Stimulated activated CD4-positive, alpha-beta T cell treated with anti-CD3 and anti-CD28 coated beads, Interleukin-1b, Interleukin-23, amount 100 ng/mL, for 4 hours (primary cell): ENCODE data around the gene TRPV6.
A peak's percentile ranks its signal among the peaks of the same experiment; 100 is the strongest.

Experiments
- DNase-seq, 2 donors: peaks; one replicate each; pipeline ENCODE4 v3.0.0-alpha.2; 2020; ENCODE audit warnings: low read depth in 2 of 2

Gene TRPV6

DNA sequence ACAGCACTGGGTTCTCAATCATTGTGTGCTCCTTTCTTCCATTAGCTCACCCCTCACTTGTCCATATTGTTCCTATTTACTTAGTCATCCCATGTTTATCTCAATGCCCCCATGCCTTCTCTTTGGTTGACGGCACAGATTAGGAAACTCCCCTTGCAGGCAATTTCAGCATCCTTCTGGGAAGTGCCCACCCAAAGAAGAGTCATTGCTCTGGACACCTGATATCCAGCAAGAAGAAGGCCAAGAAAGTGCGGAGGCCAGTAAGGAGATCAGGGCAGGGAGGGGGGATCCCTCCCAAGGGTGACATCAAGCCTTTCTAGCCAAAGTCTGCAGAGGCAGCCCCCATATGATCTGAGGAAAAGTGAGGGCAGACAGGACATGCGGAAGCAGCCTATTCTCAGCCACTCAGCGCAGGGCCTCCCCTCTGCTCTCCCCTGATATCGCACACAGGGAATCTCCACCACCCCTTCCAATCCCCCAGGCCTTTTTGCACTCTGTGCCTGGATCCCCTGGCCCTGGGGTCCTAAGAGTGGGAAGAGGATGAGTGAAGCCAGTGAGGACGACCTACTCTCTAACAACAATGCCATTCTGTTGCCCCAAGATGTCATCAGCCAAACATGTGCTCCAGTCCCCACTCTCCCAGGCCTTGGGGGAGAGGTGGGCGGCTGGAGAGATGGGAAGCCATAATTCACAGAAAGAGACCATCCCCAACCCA is 1.8 kb downstream of the TRPV6 start:
- DNase-seq = no peak

DNA sequence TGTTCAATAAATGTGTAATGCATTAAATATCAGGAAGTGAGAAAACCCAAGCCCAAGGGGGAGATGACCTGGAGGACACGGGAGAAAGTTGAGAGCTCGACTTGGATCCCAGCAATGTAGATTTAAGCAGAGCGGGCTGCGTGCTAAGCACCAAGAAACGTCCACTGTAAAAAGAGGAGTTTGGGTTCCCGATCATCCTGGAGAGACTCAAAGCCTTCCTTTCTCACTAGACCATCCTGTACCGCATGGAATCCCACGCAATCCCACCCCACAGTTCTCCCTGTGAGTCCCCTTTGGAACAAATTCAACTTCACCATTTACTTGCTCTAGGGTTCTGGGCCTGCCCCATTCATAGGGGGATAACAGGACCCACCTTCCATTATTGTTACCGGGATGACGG is 2.4 kb downstream of the TRPV6 start:
- no peak for DNase-seq

DNA sequence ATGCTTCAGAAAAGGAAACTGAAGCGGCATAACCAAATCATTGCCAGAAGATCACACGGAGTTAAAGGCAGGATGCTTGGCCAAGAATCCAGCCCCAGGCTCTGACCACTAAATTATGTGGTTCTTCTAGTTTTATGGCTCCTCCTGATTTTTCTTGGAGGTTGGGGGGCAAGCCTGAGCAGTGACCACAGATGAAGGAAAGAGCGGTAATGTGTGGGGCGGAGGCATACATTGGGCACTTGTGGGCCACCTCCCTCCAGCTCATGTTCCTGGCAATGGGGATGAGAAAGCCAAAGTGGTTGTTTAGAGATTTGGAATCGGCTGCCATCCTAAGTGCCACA is 3.2 kb downstream of the TRPV6 start:
- DNase-seq = no peak

DNA sequence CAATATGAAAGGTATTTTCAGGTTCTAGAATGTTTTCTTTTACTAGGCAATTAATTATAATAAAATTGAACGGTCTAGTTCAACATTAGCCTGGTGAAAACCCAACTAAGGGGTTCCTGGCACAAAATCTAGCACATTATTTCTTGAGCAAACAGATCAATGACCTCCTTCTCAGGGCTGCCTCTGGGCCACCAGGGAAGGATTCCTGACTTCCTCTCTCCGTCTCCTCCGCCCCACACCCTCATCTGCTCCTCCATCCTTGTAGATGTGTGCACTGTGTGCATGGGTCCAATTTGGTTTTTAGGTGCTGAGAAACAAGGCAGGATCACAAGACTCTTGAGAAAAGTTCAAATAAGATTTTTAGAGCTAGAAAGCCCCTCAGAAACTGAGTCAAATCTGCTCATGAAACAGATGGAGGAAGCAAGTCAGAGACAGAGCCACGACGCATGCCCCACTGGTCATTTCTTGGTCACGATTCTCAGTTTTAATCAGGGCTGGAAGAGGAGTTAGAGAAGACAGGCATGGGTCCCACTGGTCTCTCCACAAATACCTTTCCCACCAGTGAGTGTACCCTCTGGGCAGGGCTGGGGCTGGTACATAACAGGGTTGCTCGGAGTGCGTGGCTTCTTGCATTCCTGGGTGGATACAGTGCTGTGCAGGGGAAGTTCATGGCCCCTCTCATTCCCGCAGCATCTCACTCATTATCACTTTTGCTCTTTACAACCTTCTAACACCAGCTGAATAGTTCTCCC is 3.8 kb downstream of the TRPV6 start:
- DNase-seq = no peak

DNA sequence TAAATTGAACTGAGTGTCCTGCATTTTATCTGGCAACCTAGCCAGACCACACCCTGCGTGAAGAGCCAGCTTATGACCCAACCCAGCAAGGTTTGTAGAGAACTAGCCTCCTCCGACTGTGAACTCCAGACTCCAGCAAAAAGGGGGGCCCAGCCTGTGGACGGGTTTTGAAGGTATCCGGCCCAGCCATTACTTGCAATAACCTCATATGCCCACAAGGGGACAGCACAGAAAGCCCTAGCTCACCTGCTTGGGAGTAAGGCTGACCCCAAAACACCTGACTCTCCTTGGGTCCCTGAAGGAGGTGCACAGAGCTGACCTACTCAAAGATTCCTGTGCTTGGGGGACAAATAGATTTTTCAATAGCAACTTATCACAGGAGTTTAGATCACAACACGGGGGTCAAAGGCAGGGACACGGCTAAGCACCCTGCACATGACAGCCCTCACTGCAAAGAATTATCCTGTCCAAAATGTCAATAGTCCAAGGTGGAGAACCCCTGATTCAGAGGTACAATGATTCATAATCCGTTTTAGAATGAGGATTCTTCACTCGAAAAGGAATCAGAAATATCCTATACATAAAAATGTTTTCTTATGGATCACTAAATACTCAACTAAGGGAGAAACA is 4.6 kb downstream of the TRPV6 start:
- DNase-seq = peak in 1 of 2 donors; percentile 35

DNA sequence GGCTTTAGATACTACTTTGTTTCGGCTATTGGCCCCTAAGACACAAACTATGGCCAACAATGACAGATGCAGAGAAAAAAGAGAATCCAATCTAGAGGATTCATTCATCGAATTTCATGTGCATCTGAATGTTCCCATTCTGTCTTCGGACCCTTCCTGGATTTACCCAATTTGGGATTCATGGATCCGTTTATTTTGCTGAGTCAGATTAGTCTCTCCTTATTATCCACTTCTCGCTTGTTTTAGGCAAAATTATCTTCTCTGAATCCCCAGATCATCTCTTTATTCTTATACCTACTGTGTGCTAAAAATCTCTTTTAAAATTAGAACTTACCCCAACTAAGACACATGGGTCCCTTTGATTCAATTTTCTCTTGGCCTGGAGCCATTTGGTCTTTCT is 6.5 kb downstream of the TRPV6 start:
- no peak for DNase-seq

DNA sequence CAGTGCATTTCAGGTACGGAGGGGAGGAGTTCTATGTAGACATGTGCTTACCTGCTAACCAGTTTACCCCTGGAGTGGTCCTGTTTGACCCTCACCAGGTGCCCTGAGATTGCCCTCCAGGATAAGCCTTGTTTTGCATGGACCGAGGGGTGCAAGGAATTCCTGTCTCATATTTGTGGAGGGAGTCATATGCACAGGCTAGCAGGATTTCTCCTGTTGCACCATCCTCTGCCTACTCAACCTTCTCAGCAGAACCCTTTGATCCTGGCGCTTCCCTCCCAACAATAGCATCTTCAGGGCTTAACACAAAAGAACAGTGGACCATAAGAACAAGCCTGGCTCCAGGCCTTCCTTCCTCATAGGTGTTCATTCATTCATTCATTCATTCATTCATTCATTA is 7.2 kb downstream of the TRPV6 start:
- no peak for DNase-seq

DNA sequence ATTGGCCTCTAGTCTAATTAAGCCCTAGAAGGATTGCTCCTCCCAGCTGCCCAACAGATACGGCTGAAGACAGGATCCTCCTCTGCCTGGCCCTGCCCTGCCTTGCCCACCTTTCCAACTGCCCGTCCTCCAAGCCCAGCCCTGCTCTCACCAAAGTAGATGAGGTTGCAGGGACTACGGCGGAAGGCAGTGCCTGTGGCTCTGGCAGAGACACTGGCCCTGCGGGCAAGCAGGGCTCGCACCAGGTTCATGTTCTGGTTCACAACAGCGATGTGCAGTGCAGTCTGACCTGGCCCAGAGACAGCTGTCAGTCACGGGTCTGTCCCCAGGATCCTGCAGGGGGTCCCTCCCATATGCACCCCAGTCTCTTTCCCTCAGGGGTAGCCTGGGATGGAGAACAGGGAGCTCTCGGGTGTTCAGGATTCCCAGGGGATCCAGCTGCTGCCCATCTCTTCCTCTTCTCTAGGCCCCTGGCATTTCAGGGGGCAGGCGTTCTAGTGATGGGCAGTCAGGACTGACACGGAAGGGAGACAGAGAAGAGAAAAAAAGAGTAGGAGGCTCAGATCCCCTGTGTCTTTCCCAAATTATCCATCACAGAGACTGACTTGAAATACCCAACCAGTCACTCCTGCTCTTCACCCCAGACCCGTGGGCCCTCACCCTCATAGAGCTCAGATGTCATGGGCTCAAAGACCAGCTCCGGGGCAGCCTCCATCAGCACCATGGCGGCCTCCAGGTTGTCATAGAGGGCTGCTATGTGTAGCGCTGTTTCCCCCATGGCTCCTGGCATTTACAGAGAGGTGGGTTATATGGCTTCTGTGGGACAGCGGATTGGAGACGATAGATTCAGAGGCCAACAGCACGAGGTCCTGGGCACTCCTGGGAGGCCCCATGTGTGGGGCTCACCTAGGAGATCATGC is 8.3 kb downstream of the TRPV6 start:
- DNase-seq = no peak

DNA sequence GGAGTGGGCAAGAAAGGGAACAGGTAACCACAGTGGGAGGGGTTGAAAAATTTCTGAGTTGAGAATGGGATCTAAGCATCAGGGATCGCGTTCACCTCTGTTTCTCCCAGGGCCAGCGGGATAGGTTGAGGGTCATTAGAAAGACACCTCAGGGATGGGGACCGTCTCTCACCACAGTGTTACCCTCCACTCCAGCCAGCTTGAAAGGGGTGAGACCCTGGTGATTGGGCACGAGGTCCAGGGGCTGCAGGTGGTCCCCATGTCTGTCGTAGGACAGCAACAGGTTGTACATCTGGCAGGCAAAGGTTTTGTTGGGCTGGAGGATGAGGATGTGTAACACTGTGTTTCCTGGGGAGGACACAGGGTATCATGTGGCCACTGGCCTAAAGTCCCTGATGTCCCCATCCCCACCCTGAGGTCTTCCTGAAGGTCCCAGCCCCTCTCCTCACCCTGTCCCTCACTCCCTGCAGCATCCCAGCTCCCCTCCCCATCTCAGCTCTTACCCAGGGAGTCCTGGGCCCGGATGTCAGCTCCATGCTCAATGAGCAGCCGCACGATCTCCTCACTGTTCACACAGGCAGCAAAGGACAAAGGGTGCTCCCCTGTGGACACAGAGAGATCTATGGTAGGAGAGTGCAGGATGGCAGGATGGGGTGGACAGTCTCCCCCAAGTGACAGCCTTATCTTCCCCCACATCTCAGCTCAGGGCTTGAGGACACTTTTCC is 9.1 kb downstream of the TRPV6 start:
- no peak for DNase-seq

DNA sequence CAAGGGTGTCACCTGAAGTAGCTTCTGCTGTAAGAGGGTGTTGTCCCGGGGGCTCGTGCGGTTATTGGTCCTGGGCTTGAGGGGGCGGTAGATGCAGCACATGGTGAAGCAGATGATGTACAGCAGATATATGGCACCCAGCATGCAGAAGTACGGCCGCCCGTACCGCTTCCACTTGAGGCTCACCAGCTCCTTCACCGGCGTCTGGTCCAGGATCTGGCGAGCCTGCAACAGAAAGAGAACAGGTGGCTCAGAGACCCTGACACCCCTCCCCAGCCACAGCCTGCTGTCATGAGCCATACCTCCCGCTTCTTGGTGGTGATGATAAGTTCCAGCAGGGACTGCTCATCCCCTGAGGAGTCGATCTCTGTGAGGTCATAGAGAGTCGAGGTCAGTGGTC is 10.1 kb downstream of the TRPV6 start:
- DNase-seq = no peak

DNA sequence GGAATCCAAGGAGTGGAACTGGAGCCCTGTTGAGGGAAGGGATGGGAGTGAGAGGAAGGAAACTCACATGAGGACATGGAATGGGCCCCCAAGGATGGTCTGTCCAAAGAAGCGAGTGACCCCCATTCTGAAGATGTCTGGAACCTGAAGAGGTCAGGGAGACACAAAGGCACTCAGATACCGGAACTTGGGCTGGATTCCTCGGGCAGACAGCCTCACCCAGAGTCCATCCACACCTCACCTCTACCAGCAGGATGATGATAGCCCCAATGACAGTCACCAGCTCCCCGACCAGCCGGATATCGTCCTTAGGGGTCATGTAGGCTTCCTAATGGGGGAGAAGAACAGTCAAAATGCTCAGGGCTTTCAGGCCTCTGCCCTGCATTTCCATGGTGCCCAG is 10.7 kb downstream of the TRPV6 start:
- DNase-seq = no peak

DNA sequence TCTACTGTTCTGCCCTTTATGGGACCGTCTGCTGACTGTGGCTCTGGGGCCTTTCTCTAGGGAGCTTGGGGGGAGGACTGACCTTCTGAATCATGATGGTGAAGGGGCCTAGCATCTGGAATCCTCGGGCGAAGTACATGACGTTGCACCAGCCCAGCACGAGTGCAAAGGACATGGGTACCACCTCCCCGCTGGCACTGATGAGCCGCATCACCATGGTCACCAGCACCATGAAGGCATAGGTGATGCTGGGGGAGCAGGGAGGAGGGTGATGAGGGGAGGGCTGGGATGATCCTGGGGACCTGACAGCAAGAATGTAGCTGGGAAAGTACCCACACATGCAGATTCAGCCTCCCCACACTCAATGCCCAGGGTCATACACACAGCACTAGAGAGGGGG is 11.1 kb downstream of the TRPV6 start:
- no peak for DNase-seq

DNA sequence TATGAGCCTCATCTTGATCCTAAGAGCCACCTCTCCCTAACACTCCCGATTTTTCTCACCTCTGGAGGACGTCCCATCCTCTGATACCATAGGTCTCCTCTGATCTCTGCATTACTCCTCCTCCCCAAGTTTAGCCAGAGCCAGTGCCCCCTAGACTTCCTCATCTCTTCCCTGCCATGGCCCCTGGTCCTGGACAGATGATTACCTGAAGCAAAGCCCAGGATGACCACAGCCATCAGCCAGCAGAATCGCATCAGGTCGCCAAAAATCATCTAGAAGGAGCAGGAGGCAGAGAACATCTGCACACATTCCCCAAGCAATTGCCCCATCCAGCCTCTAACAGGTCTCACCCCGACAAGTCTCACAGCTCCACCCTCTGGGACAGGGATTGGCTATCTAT is 11.7 kb downstream of the TRPV6 start:
- DNase-seq = no peak

DNA sequence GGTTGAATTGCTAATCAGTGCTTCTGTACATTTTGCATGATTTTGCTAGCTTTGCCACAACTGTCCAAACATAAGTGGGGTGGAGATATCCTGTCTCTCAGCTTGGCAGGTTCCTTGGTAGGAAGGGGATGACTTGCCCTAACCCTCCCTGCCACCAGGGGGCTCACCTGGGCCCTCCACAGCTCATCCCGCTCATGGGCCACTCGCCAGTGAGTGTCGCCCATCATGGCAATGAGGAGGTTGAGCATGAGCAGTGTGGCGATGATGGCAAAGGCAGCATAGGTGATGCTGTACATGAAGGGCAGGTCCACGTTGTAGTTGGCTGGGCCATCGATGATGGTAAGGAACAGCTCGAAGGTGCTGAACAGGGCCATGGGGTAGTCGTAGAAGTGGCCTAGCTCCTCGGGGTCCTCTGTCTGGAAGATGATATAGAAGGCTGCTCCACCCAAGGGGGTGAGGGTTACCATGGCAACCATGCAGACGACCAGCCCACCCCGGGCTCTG is 12.2 kb downstream of the TRPV6 start:
- DNase-seq = no peak

DNA sequence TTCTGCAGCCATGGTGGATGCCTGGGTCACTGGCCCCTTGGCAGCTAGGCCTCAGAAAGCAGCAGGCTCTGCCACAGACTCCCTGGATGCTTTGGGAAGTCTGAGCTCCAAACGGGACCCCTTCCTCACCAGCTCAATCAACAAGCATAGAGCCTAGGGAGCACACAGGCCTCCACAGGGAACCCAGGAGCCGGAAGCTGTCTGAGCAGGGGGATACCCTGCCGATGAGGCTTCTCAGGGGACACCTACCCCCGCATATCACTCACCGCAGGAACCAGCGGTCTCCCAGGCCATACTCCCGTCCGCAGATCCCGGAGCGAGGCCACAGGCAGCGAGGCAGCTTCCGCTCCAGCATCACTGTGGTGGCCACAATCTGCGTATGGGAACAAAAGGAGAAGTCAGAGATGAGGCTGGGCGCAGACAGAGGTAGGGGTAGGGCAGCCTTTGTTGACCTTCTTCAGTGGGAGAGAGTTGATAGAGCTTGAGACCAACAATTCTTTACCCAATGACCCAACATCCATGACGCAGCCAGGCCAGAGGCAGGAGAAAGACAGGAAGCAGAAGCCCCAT is 13.4 kb downstream of the TRPV6 start:
- DNase-seq = no peak

DNA sequence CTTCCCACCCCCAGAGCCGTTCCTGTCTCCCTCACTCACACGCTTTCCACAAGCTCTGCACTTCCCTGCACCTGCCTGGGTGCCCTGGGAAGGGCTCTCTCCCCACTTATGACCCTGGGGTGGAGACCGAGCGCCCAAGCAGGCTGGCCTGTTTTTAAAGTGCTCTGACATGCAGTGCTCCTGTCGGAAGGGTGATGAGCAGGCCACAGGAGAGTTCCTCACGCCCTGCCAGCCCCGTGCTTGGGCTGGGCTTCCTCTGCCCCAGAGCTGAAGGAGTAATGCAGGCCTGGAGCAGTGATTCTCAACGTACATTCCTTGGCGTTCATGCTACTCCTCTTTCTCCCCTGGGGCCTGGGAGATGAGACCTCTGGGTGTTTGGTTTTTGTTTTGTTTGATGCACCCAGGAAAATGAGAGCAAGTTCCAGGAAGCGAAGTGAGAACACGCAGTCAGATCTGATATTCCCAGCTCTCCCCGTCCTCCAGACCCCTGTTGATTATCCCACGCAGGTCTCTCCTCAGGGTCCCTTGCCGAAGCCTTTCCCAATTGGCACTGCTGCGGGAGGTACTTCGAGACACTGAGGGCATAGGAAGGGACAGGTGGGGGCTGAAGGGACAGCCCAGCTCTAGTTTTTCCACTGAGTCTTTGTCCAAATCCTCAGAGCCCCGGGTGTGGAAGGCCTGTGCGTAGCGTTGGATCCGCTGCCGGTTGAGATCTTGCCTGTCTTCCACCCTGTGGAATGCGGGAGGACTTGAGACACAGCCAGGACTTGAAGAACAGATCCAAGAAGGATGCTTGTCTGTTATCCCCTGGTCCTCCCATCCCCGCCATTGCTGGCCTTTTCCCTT is 14.1 kb downstream of the TRPV6 start:
- DNase-seq = no peak

DNA sequence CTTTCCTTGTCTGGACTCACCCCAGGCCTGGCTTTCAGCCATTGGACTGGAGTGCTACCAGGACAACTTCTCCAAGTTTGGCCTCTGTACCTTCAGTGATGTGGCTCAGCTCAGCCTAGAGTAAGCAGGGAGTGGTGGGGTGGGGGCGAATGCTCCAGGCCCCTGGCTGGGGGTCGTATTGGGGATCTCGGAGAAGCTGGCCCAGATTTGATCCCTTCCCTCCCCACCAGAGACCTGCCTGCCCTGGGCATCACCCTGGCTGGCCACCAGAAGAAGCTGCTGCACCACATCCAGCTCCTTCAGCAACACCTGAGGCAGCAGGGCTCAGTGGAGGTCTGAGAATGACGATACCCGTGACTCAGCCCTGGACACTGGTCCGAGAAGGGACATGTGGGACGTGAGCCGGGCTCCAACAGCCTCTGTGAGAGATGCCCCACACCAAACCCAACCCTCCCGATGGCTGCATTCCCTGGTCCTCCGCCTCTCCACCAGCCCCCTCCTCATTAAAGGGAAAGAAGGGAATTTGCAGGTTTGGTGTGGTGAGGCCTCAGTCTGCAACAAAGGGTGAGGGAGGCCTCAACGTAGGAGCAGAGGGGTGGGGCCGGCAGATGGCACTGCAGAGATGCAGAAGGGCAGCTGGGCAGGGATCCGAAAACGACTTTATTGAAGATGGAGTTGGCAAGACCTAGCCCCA is 14.8 kb downstream of the TRPV6 start:
- no peak for DNase-seq

DNA sequence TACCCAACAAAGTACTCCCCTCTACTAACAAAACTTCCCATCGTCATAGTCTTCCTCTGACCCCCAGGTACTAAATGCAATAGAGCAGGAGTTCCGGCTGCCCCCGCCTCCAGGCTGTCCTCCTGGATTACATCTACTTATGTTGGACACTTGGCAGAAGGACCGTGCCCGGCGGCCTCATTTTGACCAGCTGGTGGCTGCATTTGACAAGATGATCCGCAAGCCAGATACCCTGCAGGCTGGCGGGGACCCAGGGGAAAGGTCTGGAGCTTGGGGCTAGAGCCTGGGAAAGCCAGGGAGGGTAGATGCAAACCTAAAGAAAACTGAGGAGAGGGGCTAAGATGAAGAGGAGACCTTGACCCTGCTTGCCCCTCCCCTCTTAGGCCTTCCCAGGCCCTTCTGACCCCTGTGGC is 15.4 kb downstream of the TRPV6 start:
- no peak for DNase-seq

DNA sequence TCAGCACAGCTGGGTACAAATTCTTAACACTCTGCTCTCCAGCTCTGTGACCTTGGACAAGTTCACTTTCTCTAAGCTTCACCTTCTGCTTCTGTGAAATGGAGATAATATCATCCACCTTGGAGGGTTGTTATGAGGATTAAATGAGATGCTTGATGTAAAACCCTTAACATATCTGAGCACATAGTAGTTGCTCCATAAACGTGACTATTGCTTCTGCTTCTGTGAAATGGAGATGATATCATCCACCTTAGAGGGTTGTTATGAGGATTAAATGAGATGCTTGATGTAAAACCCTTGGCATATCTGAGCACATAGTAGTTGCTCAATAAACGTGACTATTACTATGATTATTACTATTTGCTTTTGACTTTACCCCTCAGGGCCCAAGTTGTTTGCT is 16.1 kb downstream of the TRPV6 start:
- DNase-seq = no peak
